Colon (tissue), 2 donors: ENCODE measurements around the gene COPB2.
A peak's percentile ranks its signal among the peaks of the same experiment; 100 is the strongest.
"Not testable (repeated sequence)": the region's sequence is repeated elsewhere in the genome, so short reads cannot be mapped to it uniquely, and the experiment has no call there.

ENCODE experiments used
- FAIRE-seq: peaks from 2 replicates; lab custom pipeline; 2012; peaks lifted over from hg19 to GRCh38; lab: Jason Lieb, UNC
- donor health status: control.
- donor health status: control.

COPB2 gene

GRCh38 chr3:139389552-139390368 is at the start of gene COPB2:
COPB2 (minus strand) TSS chr3:139389647; CDS start chr3:139389550, 97 bp downstream.
- peak; percentile 66 for FAIRE-seq

- FAIRE-seq, result no peak
These were observed 45.4 kb upstream of the COPB2 start for GRCh38 chr3:139434764-139435307.

GRCh38 chr3:139434228-139434627 is 44.8 kb upstream of the COPB2 start:
- no peak for FAIRE-seq

GRCh38 chr3:139433089-139433488 is 43.6 kb upstream of the COPB2 start:
- no peak for FAIRE-seq

GRCh38 chr3:139430493-139430892 is 41.0 kb upstream of the COPB2 start:
- FAIRE-seq, result no peak

GRCh38 chr3:139427283-139428060 is 38.0 kb upstream of the COPB2 start:
- no peak for FAIRE-seq

GRCh38 chr3:139425745-139426400 is 36.4 kb upstream of the COPB2 start:
- no peak for FAIRE-seq

GRCh38 chr3:139423232-139423631 is 33.8 kb upstream of the COPB2 start:
- FAIRE-seq, result no peak

- no peak for FAIRE-seq
These were observed 32.0 kb upstream of the COPB2 start for GRCh38 chr3:139421460-139421859.

- no peak for FAIRE-seq
These were observed 31.6 kb upstream of the COPB2 start for GRCh38 chr3:139421040-139421439.

GRCh38 chr3:139418144-139418543 is 28.7 kb upstream of the COPB2 start:
- FAIRE-seq, result no peak

GRCh38 chr3:139416275-139416674 is 26.8 kb upstream of the COPB2 start:
- FAIRE-seq, result no peak

GRCh38 chr3:139414608-139415224 is 25.3 kb upstream of the COPB2 start:
- FAIRE-seq, result no peak

- not testable (repeated sequence) for FAIRE-seq
These were observed 23.4 kb upstream of the COPB2 start for GRCh38 chr3:139412891-139413290.

- FAIRE-seq, result not testable (repeated sequence)
These were observed 11.7 kb upstream of the COPB2 start for GRCh38 chr3:139401155-139401554.

GRCh38 chr3:139396707-139397106 is 7.3 kb upstream of the COPB2 start:
- no peak for FAIRE-seq

GRCh38 chr3:139394116-139394515 is 4.7 kb upstream of the COPB2 start:
- FAIRE-seq, result no peak

GRCh38 chr3:139388821-139389551 is 461 bp downstream of the COPB2 start:
- no peak for FAIRE-seq

- FAIRE-seq, result no peak
These were observed 1.4 kb downstream of the COPB2 start for GRCh38 chr3:139388077-139388476.

GRCh38 chr3:139382291-139382690 is 7.2 kb downstream of the COPB2 start:
- not testable (repeated sequence) for FAIRE-seq

- FAIRE-seq, result no peak
These were observed 8.9 kb downstream of the COPB2 start for GRCh38 chr3:139380575-139380974.
